GM21737 (cell line): ENCODE data around the gene HLF.
A peak's percentile ranks its signal among the peaks of the same experiment; 100 is the strongest.

Experiments used
- ATAC-seq: cut with Tn5 transposase; IDR thresholded peaks from one replicate; pipeline ENCODE4 v1.9.1; 2021; ENCODE audit warnings: mild to moderate bottlenecking, moderate library complexity; ENCODE audit not compliant: unreplicated experiment

Gene HLF

DNA sequence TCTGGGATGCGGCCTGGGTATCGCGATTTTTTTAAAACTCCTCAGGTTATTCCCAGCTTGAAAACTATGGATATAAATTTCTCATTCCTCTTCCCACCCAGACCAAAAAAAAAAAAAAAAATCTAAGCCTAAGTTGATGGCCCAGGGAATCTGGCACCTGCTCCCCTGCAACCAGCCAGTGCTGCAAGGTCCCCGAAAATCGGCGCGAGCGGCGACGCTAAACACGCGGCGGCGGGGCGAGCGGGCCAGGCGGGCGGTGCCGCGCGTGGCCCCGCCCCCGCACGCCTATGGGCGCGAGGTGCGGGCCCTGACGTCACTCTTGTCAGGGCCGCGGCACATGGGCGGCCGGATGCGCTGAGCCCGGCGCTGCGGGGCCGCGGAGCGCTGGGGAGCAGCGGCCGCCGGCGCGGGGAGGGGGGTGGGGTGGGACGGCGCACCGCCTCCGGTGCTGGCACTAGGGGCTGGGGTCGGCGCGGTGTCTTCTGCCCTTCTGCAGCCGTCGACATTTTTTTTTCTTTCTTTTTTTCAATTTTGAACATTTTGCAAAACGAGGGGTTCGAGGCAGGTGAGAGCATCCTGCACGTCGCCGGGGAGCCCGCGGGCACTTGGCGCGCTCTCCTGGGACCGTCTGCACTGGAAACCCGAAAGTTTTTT, at the start of gene HLF:
TSS of gene HLF (plus strand) at position 316 of the 654 bp plus-strand sequence. CDS start 525 bp downstream, outside the sequence.
- ATAC-seq = peak; percentile 79

DNA sequence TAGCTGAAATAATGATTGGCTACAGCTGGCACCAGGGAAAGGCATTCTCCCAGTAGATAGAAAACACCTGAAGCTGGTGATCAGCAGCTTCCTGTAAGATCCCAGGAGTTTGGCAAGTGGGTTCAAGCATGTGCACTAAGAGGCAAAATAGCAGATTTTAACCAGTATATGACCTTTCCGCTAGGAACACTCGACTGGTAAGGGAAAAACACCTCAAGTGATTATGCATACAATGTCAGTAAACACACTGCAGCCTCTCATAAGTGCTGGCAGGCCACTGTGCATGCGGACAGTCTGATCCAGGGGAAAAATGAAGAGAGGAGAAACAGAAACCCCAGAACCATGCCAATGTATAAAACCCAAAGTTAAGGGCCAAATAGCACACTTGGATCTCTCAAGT, 49.0 kb upstream of the HLF start:
- ATAC-seq = no peak

- ATAC-seq = no peak
Measured at GRCh38 chr17:55216888-55217287, 47.9 kb upstream of the HLF start.

- ATAC-seq = no peak
Measured at GRCh38 chr17:55219459-55219858, 45.3 kb upstream of the HLF start.

DNA sequence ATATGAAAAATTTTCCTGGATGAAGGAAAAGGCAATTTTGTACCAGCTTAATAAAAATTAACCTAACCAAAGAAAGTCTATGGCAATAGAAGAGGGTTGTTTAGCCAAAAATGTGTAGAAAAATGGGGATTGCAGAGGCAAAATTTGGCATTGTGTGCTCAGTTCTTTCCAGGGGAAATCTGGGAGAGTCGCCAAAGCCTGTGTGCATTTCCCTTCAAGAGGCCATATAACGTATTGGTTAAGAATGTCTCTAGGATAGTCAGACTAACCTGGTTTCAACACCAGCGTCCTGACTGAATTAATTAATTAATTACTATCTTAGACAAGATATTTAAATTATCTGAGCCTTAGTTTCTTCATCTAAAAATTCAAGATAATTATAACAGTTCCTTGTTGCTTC, 44.8 kb upstream of the HLF start:
- no peak for ATAC-seq

DNA sequence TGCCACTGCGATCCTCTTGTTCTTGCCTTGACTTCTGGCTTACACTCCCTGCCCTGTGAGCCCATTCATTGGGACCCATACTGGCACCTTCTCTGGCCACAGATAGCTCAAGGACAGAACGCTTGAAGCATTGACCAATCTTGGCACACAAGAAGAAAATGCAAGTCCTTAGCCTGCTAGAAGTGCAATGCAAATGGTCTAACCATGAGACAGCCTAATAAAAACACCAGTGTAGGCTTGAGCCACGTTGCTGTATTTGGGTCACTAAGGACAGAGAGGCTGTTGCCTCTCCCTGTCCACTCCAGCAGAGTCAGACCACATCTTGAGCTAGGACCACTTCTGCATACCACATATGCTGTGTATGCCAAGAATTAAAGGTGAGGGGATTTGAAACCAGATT, 41.2 kb upstream of the HLF start:
- ATAC-seq = no peak

DNA sequence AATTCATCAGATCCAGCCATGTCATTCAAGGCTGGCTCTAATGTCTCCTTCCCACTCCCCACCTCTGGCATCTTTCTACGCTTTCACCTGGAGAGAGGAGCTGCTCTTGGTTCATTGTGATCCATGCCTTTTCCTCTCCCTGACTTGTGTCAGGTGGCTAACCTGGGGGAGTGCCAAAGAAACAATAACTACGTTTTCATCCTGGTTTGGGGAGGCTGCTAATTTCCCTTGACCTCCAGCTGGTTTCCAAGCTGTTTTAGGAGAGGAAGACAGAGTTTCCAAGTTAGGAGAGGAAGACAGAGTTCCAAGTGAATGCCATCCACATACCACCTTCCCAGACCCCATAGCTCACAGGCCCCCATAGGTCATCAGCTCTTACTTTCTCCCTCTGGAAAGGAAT, 40.0 kb upstream of the HLF start:
- no peak for ATAC-seq

GRCh38 chr17:55225237-55225636, 39.5 kb upstream of the HLF start:
- ATAC-seq = no peak

DNA sequence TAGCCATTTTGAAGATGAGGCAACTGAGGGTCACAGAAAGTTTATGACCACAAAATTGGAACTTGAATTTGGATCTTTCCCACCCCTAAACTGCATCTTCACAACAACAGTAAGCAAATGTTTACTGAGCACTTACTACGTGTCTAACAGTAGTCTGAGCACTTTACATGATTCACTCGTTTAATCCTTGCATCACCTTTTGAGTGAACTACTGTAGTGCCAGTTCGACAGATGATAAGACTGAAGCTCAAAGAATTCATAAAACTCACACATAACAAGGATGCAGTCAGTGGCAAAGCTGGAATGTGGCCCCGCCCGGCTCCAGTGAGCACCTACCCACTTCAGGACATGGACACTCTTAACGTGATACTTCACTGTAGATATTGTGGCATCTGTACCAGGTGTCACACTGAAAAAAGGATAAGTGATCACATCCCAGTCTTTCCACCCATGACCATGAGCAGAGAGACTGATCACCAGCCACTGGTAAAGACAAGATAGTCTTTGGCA, 36.0 kb upstream of the HLF start:
- no peak for ATAC-seq

GRCh38 chr17:55229276-55229675, 35.5 kb upstream of the HLF start:
- no peak for ATAC-seq

GRCh38 chr17:55230716-55231115, 34.0 kb upstream of the HLF start:
- no peak for ATAC-seq

GRCh38 chr17:55233840-55234239, 30.9 kb upstream of the HLF start:
- ATAC-seq = no peak

GRCh38 chr17:55236316-55236715, 28.4 kb upstream of the HLF start:
- ATAC-seq = no peak

DNA sequence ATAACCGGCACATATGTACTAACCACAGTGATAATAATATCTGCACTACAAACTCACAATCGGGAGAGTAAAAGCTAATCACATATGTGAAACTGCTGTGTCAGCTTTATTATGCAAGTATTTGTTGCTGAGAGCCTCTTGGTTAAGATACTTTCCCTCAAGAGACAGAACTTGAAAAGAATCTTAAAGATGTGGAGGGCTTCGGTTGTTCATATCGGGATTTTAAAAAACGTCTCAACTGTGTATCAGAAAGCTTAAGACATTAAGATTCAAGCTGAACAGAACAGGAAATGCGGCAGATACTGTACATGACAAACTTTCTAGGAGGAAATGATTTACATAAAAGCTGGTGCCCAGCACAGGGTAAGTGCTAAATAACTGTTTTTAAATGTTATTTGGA, 27.5 kb upstream of the HLF start:
- no peak for ATAC-seq

DNA sequence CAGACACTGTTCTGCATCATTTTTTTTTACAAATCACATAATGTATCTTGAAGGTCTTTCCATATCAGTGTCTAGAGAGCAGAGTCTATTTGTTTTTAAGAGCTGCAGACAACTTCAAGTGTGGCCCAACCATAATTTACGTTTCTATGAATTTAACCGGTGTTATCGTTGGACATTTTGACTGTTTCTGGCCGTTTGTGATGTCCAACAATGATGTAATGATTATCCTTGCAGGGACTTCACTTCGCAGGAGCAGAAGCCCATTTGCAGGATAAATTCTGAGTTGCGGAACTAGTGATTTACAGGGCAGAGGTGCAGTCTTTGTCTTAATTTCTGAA, 26.9 kb upstream of the HLF start:
- ATAC-seq = no peak

- ATAC-seq = peak; percentile 89
Measured at GRCh38 chr17:55238179-55238930, 26.4 kb upstream of the HLF start.

DNA sequence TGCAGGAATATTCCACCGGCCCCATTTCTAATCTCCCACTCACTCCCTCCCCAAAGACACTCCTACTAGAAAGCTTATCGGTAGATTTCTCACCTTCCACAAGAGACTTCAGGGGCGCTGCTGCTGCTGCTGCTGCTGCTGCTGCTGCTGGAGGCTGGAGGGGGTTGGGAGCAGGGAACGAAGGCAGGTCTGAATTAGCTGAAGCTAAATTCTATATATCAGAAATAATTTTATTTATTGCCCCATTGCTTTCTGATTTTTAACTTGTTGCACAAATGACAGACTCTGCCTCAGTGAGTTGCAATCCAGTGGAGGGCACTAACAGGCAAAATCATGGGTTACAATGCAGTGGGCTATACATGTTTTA, 25.8 kb upstream of the HLF start:
- ATAC-seq = peak; percentile 18

- no peak for ATAC-seq
Measured at GRCh38 chr17:55241097-55241496, 23.7 kb upstream of the HLF start.

- ATAC-seq = no peak
Measured at GRCh38 chr17:55242476-55242875, 22.3 kb upstream of the HLF start.

GRCh38 chr17:55245986-55246385, 18.8 kb upstream of the HLF start:
- no peak for ATAC-seq

GRCh38 chr17:55246583-55246982, 18.2 kb upstream of the HLF start:
- ATAC-seq = no peak

GRCh38 chr17:55248077-55248476, 16.7 kb upstream of the HLF start:
- no peak for ATAC-seq

DNA sequence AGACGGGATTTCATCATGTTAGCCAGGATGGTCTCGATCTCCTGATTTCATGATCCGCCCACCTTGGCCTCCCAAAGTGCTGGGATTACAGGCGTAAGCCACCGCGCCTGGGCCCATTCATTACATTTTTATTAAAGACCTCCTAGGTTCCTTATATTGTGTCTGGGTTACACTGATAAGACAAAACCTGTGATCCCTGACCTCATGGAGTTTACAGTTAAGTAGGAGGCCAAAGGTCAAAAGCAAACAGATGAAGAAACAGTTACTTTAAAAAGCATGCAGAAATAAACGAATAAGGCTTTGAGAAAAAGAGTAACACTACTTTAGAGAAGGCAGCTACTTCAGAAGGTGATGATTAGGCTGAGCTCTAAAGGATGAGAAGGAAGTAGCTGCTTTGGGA, 14.9 kb upstream of the HLF start:
- no peak for ATAC-seq
